K562 (cell line): ENCODE data around the gene CROCC2. TPM values are rescaled to one million over a fixed set of nuclear protein-coding genes. Genes with fewer than 3 reads are reported as not detected.

Experiments used
- ATAC-seq: fragments of 200-7000 bp; cut with Tn5 transposase; 3 replicates; pipeline ENCODE4 v1.9.1; 2020; ENCODE audit warnings: moderate library complexity
- BruUV-seq: library from RNA; stranded (reverse); fragments of 400-500 nt; replicated peaks from 2 replicates; lab custom pipeline; 2021; lab: Mats Ljungman, UMichigan
- CTCF ChIA-PET: fragments of 300-600 bp; formaldehyde crosslinking; extraction: SDS; loops from one replicate; lab custom pipeline; 2021; ENCODE audit warnings: low intra/inter-chr PET ratio; lab: Yijun Ruan, JAX
- POLR2A ChIA-PET: fragments of 300-600, 350-650 bp; sonication (Branson Sonifier 250); formaldehyde crosslinking; extraction: SDS; loops from one replicate; lab custom pipeline; 2021; ENCODE audit warnings: antibody characterized with exemption, inconsistent platforms; lab: Yijun Ruan, JAX
- DNase-seq, 4 experiments: peaks; one replicate each; pipeline versions ENCODE4 v3.0.0 to v3.0.0-alpha.2; 2011 to 2018; ENCODE audit warnings: low spot score in 3 of 4, mixed read lengths in 3 of 4; ENCODE audit errors: extremely low read depth in 1 of 4
- FAIRE-seq: peaks from 2 replicates; lab custom pipeline; 2011; peaks lifted over from hg19 to GRCh38; lab: Jason Lieb, UNC
- H2AFZ ChIP-seq: 2 replicates; pipeline ENCODE4 v1.6.0; 2011; ENCODE audit warnings: low read depth, low read length, control low read depth, inconsistent platforms
- H3K27ac ChIP-seq: fragments of 200-600 bp; 3 replicates; pipeline ENCODE4 v1.8.0; 2011; ENCODE audit warnings: low read depth, mild to moderate bottlenecking, control low read depth, inconsistent platforms, low read length, moderate library complexity, mixed read lengths; ENCODE audit errors: extremely low read depth
- H3K27me3 ChIP-seq, 2 experiments: fragments of 300-600 bp in 1 of 2; 2 replicates in 1 of 2; 3 replicates in 1 of 2; pipeline versions ENCODE4 v1.6.0 to v1.8.0; 2011; ENCODE audit warnings: inconsistent platforms in 2 of 2, low read length in 2 of 2, mild to moderate bottlenecking in 1 of 2, mixed read lengths in 1 of 2, moderate library complexity in 1 of 2; ENCODE audit not compliant: control insufficient read depth in 2 of 2, insufficient read depth in 2 of 2
- H3K36me3 ChIP-seq: fragments of 300-600 bp; 3 replicates; pipeline ENCODE4 v1.8.0; 2011; ENCODE audit warnings: mild to moderate bottlenecking, low read length, inconsistent platforms; ENCODE audit not compliant: control insufficient read depth, insufficient read depth
- H3K4me1 ChIP-seq, 2 experiments: fragments of 200-600 bp in 1 of 2; replicated peaks in 1 of 2; 2 replicates in 1 of 2; 3 replicates in 1 of 2; pipeline versions ENCODE4 v1.5.1 to v1.8.0; 2011; ENCODE audit warnings: inconsistent platforms in 2 of 2, low read length in 2 of 2, mild to moderate bottlenecking in 1 of 2, mixed read lengths in 1 of 2, moderate library complexity in 1 of 2; ENCODE audit not compliant: control insufficient read depth in 2 of 2, insufficient read depth in 2 of 2
- H3K4me2 ChIP-seq: 2 replicates; pipeline ENCODE4 v1.6.1; 2011; ENCODE audit warnings: low read length, control low read depth, inconsistent platforms, mixed read lengths; ENCODE audit not compliant: insufficient read depth
- H3K4me3 ChIP-seq: fragments of 200-600 bp; sonication (generic), shearing (Covaris generic); 2 replicates; pipeline ENCODE4 v1.5.1; 2016; ENCODE audit warnings: control low read depth, inconsistent platforms
- H3K79me2 ChIP-seq: fragments of 200-600 bp; 3 replicates; pipeline ENCODE4 v1.8.0; 2011; ENCODE audit warnings: low read length, inconsistent platforms; ENCODE audit not compliant: control insufficient read depth, insufficient read depth
- H3K9ac ChIP-seq, 2 experiments: 2 replicates each; pipeline versions ENCODE4 v1.6.0 to v1.6.1; 2011; ENCODE audit warnings: low read depth in 2 of 2, low read length in 2 of 2, control low read depth in 1 of 2, inconsistent platforms in 1 of 2, mild to moderate bottlenecking in 1 of 2, mixed read lengths in 1 of 2; ENCODE audit not compliant: insufficient read depth in 1 of 2
- H3K9me1 ChIP-seq: one replicate; pipeline ENCODE4 v1.6.0; 2011; ENCODE audit warnings: inconsistent platforms, mild to moderate bottlenecking, low read length, moderate library complexity; ENCODE audit not compliant: control insufficient read depth, insufficient read depth
- H3K9me3 ChIP-seq: replicated peaks from 2 replicates; pipeline ENCODE4 v1.5.1; 2011; ENCODE audit warnings: low read depth, low read length, inconsistent platforms; ENCODE audit not compliant: control insufficient read depth, insufficient read depth
- H4K20me1 ChIP-seq: replicated peaks from 2 replicates; pipeline ENCODE4 v1.6.1; 2011; ENCODE audit warnings: low read length, inconsistent platforms, mixed read lengths; ENCODE audit not compliant: control insufficient read depth, insufficient read depth
- BRCA1 ChIP-seq, 2 experiments: fragments of 450-650 bp in 1 of 2; sonication (generic) in 1 of 2; formaldehyde crosslinking in 1 of 2; IDR thresholded peaks; 2 replicates each; pipeline versions ENCODE4 v1.5.0 to v1.6.1; 2017 to 2020; ENCODE audit warnings: mild to moderate bottlenecking in 1 of 2, missing genetic modification reagents in 1 of 2
- ELF2 ChIP-seq: fragments of 250-450 bp; sonication (Bioruptor Pico); IDR thresholded peaks from 2 replicates; pipeline ENCODE4 v1.5.0; 2021; ENCODE audit warnings: mild to moderate bottlenecking
- NRF1 ChIP-seq, 2 experiments: fragments of 450-650 bp; IDR thresholded peaks in 1 of 2; conservative IDR thresholded peaks in 1 of 2; 2 replicates each; pipeline ENCODE4 v1.6.1; 2014; ENCODE audit warnings: mild to moderate bottlenecking in 2 of 2
- PML ChIP-seq: IDR thresholded peaks from 2 replicates; pipeline ENCODE4 v1.6.1; 2012; ENCODE audit warnings: low read length, inconsistent platforms
- RNF2 ChIP-seq: sonication (generic); IDR thresholded peaks from 2 replicates; pipeline ENCODE4 v1.6.1; 2016
- U2AF1 ChIP-seq: fragments of 200-400 bp; formaldehyde crosslinking; optimal IDR thresholded peaks from 2 replicates; pipeline ENCODE3; 2017; ENCODE audit warnings: mild to moderate bottlenecking, low read depth, low read length, moderate library complexity
- ZNF778 ChIP-seq: fragments of 450-650 bp; formaldehyde crosslinking; IDR thresholded peaks from 2 replicates; pipeline ENCODE4 v1.4.0; 2020; ENCODE audit warnings: mild to moderate bottlenecking, moderate library complexity
- WGBS: fragments of 100-300 bp; shearing (Covaris generic); methylation state at CpG from one replicate; pipeline ENCODE4 v1.1.6; 2016; ENCODE audit warnings: low coverage, mixed read lengths; ENCODE audit not compliant: insufficient coverage; ENCODE audit errors: missing lambda C conversion rate; 5-methylcytosine and 5-hydroxymethylcytosine counted together
- in situ Hi-C: fragments of 300-500 bp; cut with MboI; formaldehyde crosslinking; loops from 4 replicates; pipeline ENCODE4 v1.15.0; 2018; ENCODE audit warnings: inconsistent platforms, mixed read lengths
- intact Hi-C: fragments of 100-400 bp; cut with micrococcal nuclease; formaldehyde crosslinking; loops from 2 replicates; pipeline ENCODE4 v1.14.2; 2022
- polyA plus RNA-seq, 8 experiments: library from polyadenylated mRNA; depleted of rRNA in 4 of 8; stranded (reverse) in 5 of 8; unstranded in 3 of 8; fragments of >200 nt; fragmentation: Nextera tagmentation in 2 of 8; fragmentation: Illumina TruSeq in 1 of 8; extraction: Ambion mirVana in 2 of 8; extraction: Trizol in 1 of 8; gene quantifications; 2 replicates each; pipeline versions ENCODE4 v1.2.1 to v1.2.3, GENCODE V29; 2011 to 2014; ENCODE audit warnings: inconsistent platforms in 1 of 8, missing spikeins in 1 of 8
- total RNA-seq, 7 experiments: library from RNA; depleted of rRNA in 6 of 7; stranded (reverse); fragments of >200 nt in 6 of 7; fragmentation: Illumina TruSeq in 2 of 7; extraction: Trizol in 2 of 7; gene quantifications; 2 replicates each; pipeline versions ENCODE4 v1.2.1 to v1.2.3, GENCODE V29; 2011 to 2021; ENCODE audit warnings: low replicate concordance in 1 of 7
- TF ChIP-seq, protein P1 (sequence below): fragments of 450-650 bp; formaldehyde crosslinking; IDR thresholded peaks from 2 replicates; pipeline ENCODE4 v1.4.0; 2020; ENCODE audit warnings: mild to moderate bottlenecking, moderate library complexity

CROCC2 gene
- total and polyA plus RNA-seq, 9 of the 15 experiments (the other 6 are each of a cell fraction or from before 2014, with no cell fraction given), result not detected

GRCh38 chr2:241034490-241035141 is 128.5 kb downstream of the CROCC2 start (continued):
- TF ChIP-seq RNF2 (no peak), ZNF778 (CRISPR knock-in tag) (no peak), NRF1 (conservative IDR thresholded peaks at IDR 0.05 in 1 of 2, IDR thresholded peaks at IDR 0.05 in 1 of 2) (no peak), BRCA1 (IDR thresholded peaks at IDR 0.05) (no peak), BRCA1 (CRISPR knock-in tag; IDR thresholded peaks at IDR 0.05) (no peak)

- in situ Hi-C loops, result no loop called here
- H3K4me2 ChIP-seq, result no peak overlapping the region
- no peaks in the 10 kb centered on the region for H3K9me3 ChIP-seq
- H3K4me3 ChIP-seq, result no peak overlapping the region
- no peaks in the 10 kb centered on the region for H3K9me1 ChIP-seq
- CTCF ChIA-PET, result no interaction called here
- TF ChIP-seq PML (no peak), U2AF1 (no peak), ELF2 (CRISPR knock-in tag) (no peak)
- TF ChIP-seq, protein P1, sequence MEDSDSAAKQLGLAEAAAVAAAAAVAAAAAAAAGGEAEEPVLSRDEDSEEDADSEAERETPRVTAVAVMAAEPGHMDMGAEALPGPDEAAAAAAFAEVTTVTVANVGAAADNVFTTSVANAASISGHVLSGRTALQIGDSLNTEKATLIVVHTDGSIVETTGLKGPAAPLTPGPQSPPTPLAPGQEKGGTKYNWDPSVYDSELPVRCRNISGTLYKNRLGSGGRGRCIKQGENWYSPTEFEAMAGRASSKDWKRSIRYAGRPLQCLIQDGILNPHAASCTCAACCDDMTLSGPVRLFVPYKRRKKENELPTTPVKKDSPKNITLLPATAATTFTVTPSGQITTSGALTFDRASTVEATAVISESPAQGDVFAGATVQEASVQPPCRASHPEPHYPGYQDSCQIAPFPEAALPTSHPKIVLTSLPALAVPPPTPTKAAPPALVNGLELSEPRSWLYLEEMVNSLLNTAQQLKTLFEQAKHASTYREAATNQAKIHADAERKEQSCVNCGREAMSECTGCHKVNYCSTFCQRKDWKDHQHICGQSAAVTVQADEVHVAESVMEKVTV, result no peak
- no peak overlapping the region for H3K9ac ChIP-seq
- H3K27me3 ChIP-seq, result peaks cover 0 to 58% of the 10 kb centered on the region in 2 experiments; a peak in 2 of 5 replicates
- H3K79me2 ChIP-seq, result no peaks in the 10 kb centered on the region
- intact Hi-C loops, result no loop called here
- ATAC-seq (no peak), DNase-seq (no peak), FAIRE-seq (no peak)
- no peak overlapping the region for H2AFZ ChIP-seq
- 0% methylated on average over 6 of the region's 31 CpGs for WGBS
- POLR2A ChIA-PET, result no interaction called here
- H3K4me1 ChIP-seq, result peaks cover 0 to 25% of the 10 kb centered on the region in 2 experiments; a peak in 2 of 5 replicates
- no TSS peak for BruUV-seq
- H3K36me3 ChIP-seq, result no peaks in the 10 kb centered on the region
- H3K27ac ChIP-seq, result no peak overlapping the region
- H4K20me1 ChIP-seq, result no peaks in the 10 kb centered on the region; the same call in 1 of the 2 replicates
Measured at GRCh38 chr2:241035142-241035817, 129.1 kb downstream of the CROCC2 start.
